ENCODE results near the gene MCTP2.

MCTP2 gene

GRCh38 chr15:94259863-94260262, 28.5 kb downstream of the MCTP2 start:
- no peak for DNase-seq (ENCODE audit: low read depth in 1 of 2, low spot score in 1 of 2)

- no peak for DNase-seq (ENCODE audit: low read depth in 1 of 2, low spot score in 1 of 2)
Observed at GRCh38 chr15:94262201-94262600, 30.8 kb downstream of the MCTP2 start.

- DNase-seq (ENCODE audit: low read depth in 1 of 2, low spot score in 1 of 2), result no peak
Observed at GRCh38 chr15:94263341-94264273, 32.2 kb downstream of the MCTP2 start.

GRCh38 chr15:94265009-94265408, 33.6 kb downstream of the MCTP2 start:
- DNase-seq (ENCODE audit: low read depth in 1 of 2, low spot score in 1 of 2), result no peak

DNA sequence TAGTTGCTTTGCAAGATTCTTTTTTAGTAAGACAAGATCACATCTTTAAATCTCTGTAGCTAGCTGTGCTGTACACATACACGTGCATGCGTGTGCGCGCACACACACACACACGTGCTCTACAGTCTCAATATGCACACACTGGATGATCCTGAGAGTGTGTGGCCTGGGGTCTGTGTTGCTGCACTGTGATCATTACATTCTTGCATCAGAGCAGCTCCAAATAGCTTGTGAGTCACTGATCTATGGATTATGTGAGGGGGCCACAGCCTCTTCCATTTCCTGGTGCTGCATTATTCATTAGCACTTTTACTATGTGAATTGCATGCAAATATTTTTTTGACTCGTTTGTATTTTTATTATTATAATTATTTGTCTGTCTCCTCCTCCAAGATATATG, 34.6 kb downstream of the MCTP2 start:
- DNase-seq (ENCODE audit: low read depth in 1 of 2, low spot score in 1 of 2), result no peak

DNA sequence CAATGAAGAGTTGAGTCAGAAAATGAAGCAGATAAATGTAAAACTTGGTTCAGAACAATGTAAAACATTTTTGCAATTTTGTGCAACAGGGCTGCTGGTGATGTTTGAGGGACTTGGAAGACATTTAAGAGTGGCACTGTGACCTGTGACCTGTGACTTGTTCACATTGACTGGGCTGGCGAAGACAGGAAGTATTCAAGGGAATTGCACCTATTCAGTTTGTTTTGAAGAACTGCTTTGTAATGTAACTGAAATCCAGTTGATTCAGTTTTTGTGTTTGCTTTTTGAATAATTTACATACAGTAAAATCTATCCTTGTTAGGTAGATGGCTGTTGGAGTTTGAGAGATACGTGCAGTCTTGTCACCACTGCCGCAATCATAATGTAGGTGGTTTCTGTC, 35.4 kb downstream of the MCTP2 start:
- no peak for DNase-seq (ENCODE audit: low read depth in 1 of 2, low spot score in 1 of 2)

DNA sequence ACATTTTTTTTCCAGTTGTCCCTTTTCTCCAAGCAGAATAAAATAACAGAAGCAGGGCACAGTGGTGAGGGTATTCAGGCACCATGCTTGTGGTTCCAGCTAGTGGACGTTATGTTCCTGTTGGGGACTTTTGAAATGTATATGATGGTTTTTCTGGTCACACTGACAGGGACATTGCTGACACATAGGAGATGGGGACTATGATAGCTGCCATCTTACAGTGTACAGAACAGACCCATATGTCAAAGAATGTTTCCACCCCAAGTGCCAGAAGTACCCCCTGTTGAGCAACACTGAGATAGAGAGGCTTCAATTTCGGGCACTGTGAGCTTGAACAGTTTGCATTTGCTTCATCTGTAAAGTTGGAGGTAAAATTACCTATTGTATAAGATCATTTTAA, 38.6 kb downstream of the MCTP2 start:
- DNase-seq (ENCODE audit: low read depth in 1 of 2, low spot score in 1 of 2), result no peak

DNA sequence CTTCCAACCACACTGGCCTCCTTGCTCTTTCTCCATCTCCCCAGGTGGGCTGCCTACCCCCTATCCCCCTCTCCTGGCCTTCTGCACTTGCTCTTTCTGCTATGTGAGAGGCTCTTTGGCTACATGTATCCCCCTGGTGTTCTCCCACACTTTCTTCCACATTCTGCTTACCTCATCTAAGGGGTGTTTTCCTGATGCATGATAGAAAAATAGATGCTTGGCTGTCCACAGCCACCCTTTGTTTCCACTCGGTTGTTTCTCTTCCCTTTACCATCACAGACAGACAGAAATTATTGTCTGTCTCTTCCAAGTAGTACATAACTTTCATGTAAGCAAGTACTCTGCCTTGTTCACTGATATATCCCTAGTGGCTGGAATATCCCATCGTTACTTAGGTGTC, 39.2 kb downstream of the MCTP2 start:
- DNase-seq (ENCODE audit: low read depth in 1 of 2, low spot score in 1 of 2), result no peak

- no peak for DNase-seq (ENCODE audit: low read depth in 1 of 2, low spot score in 1 of 2)
Observed at GRCh38 chr15:94272251-94272898, 41.0 kb downstream of the MCTP2 start.

DNA sequence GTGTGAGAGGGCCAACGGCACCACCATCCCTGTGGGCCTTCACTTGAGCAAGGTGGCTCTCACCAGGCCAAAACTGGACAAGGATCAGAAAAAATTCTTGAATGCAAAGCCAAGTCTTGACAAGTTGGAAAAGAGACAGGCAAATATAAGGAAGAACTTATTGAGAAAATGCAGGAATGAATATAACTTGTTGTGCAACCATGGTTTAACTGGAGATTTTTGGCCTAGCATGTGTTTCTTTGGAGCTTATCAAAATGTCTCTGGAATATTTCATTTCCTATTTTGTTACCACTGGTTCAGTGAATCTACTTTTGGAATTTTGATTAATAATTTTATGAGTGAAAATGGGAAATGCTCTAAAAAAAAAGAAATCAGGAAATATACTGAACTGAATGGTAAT, 42.5 kb downstream of the MCTP2 start:
- no peak for DNase-seq (ENCODE audit: low read depth in 1 of 2, low spot score in 1 of 2)

- no peak for DNase-seq (ENCODE audit: low read depth in 1 of 2, low spot score in 1 of 2)
Observed at GRCh38 chr15:94274745-94275144, 43.4 kb downstream of the MCTP2 start.

- DNase-seq (ENCODE audit: low read depth in 1 of 2, low spot score in 1 of 2), result no peak
Observed at GRCh38 chr15:94277485-94277884, 46.1 kb downstream of the MCTP2 start.

DNA sequence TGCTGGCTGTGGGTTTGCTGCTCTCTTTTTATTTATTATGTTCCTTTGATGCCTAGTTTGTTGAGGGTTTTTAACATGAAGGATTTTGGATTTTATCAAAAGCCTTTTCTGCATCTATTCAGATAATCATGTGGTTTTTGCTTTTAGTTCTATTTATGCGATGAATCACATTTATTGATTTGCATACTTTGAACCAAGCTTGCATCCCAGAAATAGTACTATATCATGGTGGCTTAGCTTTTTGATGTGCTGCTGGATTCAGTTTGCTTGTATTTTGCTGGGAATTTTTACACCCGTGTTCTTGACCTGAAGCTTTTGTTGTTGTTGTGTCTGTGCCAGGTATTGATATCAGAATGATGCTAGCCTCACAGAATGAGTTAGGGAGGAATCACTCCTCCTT, 48.4 kb downstream of the MCTP2 start:
- no peak for DNase-seq (ENCODE audit: low read depth in 1 of 2, low spot score in 1 of 2)

DNA sequence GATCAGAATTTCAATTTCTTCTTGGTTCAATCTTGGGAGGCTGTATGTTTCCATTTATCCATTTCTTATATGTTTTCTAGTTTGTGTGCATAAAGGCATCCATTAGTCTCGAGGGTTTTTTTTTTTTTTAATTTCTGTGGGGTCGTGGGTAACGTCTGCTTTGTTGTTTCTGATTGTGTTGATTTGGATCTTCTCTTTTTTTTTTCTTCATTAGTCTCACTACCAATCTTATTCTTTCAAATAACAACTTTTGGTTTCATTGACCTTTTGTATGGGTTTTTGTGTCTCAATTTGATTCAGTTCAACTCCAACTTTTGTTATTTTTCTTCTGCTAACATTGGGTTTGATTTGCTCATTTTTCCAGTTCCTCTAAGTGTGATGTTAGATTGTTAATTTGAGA, 48.9 kb downstream of the MCTP2 start:
- DNase-seq (ENCODE audit: low read depth in 1 of 2, low spot score in 1 of 2), result no peak

DNA sequence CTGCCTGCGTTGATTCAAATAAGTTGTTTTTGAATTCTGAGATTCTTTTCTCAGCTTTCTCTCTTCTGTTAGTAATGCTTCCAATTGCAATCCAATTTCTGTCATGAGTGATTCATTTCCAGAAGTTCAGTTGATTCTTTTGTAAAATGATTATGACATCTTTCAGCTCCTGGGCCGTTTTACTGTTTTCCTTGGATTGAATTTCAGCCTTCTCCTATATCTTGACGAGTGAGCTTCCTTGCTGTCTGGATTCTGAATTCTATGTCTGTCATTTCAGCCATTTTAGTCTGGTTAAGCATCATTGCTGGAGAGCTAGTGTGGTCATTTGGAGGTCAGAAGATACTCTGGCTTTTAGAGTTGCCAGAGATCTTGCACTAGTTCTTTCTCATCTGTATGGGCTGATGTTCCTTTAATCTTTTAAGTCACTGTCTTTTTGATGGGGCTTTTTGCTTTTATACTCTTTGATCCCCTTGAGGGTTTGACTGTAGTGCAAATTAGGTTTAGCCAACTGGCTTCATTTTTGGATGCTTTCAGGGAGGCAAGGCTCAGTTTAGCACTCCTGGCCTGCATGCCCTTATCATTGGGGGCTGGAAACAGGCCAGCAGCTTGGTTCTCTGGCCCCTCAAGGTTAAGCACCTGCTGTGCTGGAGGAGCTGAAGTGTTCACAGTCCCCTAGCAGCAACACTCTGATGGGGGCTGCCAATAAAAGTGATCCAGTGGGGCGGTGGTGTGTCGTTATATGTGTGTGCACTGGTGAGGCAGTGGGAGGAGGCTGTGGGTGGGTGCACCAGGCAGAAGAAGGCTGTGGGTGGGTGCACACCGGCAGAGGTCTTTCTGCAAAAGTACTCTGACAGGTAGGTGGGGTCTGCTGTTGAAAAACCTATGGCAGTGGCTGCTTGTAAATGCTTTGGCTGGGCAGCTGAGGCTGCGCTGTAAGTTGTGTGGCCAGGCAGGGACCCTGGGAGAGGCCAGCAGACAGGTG, 51.2 kb downstream of the MCTP2 start:
- no peak for DNase-seq (ENCODE audit: low read depth in 1 of 2, low spot score in 1 of 2)

- no peak for DNase-seq (ENCODE audit: low read depth in 1 of 2, low spot score in 1 of 2)
Observed at GRCh38 chr15:94286583-94286982, 55.2 kb downstream of the MCTP2 start.

DNA sequence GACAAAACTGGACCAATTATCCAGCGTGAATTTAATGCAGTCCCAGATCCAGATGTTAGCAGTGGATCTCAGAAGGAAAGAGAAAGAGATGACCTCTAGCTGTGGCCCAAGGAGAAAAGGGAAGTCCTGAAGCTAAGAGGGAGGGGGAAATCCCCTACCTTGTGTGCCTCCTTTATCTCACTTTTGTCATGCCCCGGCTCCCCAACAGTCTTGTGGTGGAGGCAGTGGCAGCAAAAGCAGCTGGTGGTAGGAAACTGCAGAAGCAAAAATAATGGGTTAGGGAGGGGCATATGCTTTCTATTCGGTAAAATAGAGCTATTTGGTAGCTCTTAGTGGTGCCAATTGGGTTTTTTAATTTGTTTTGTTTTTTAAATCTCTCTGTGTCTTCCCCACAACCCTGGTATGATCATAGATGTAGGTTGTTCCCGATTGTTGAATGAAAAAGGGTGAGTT, 56.5 kb downstream of the MCTP2 start:
- DNase-seq (ENCODE audit: low read depth in 1 of 2, low spot score in 1 of 2), result no peak

DNA sequence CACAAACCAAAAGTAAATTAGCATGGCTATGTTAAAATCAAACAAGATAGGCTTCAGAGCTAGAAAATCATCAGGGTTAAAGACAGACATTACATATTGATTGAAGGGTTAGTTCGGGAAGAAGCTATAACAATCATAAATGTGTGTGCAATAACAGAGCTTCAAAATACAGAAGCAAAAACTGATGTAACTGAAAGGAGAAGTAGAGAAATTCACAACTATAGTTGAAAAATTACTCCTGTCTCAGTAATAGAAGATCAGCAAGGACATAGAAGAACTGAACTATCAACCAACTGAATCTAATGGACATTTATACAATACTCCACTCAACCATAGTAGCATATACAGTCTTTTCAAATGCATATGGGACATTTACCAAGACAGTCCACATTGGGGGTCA, 59.4 kb downstream of the MCTP2 start:
- DNase-seq (ENCODE audit: low read depth in 1 of 2, low spot score in 1 of 2), result no peak

DNA sequence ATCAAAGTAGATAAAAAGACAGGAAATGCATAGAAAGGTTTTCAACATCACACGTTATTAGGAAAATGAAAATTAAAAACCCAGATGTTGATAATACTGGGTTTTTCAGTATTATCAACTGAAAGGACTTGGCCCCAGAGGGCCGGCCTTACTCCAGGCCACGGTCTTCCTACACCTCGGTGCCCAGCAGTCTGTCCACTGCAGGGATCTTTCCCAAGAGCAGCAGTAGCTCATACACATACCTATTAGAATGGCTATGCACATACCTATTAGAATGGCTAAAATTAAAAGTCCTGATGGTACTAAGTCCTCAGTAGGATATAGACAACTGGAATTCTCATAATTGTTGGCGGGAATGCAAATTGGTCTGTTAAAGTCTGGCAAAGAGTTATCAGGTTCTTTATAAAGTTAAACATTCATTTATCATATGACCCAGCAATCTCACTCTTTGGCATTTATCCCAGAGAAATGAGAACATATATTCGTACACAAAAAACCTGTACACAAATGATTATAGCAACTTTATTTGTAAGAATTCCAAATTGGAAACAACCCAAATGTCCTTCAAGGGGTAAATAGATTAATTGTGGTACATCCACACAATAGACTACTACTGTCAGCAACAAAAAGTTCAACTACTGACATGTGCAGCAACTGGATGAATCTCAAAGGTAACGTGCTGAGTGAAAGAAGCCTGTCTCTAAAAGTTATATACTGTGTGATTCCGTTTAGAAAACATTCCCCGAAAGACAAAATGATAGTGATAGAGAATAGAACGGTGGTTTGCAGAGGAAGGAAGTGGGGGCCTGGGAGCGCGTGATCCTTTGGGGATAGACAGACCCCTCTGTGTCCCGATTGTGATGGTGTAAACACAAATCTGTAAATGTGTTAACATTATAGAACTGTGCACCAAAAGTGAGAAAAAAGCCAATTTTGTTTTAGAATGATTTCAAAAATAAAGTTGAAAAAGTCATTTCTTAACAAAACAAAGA, 62.3 kb downstream of the MCTP2 start:
- DNase-seq (ENCODE audit: low read depth in 1 of 2, low spot score in 1 of 2), result no peak

GRCh38 chr15:94294556-94294955, 63.2 kb downstream of the MCTP2 start:
- DNase-seq (ENCODE audit: low read depth in 1 of 2, low spot score in 1 of 2), result no peak
